HUES48 (cell line): Measurements from ENCODE around the gene HTR3A.
A peak's percentile ranks its signal among the peaks of the same experiment; 100 is the strongest.

Source experiments
- H3K27ac ChIP-seq: one replicate; pipeline ENCODE4 v1.7.0; 2013; ENCODE audit warnings: low read depth, low read length, inconsistent platforms
- H3K27me3 ChIP-seq: 2 replicates; pipeline ENCODE4 v1.6.1; 2013; ENCODE audit warnings: mild to moderate bottlenecking, low read length; ENCODE audit not compliant: control insufficient read depth, insufficient read depth
- H3K36me3 ChIP-seq: 2 replicates; pipeline ENCODE4 v1.6.1; 2013; ENCODE audit warnings: low read length; ENCODE audit not compliant: control insufficient read depth, insufficient read depth
- H3K4me1 ChIP-seq: 2 replicates; pipeline ENCODE4 v1.6.1; 2013; ENCODE audit warnings: mild to moderate bottlenecking, low read length; ENCODE audit not compliant: control insufficient read depth, insufficient read depth
- H3K4me3 ChIP-seq: 2 replicates; pipeline ENCODE4 v1.5.1; 2013; ENCODE audit warnings: mild to moderate bottlenecking, low read depth, low read length
- H3K9ac ChIP-seq: 2 replicates; pipeline ENCODE4 v1.6.1; 2013; ENCODE audit warnings: mild to moderate bottlenecking, low read depth, low read length, moderate library complexity
- H3K9me3 ChIP-seq: 2 replicates; pipeline ENCODE4 v1.6.1; 2013; ENCODE audit warnings: low read length; ENCODE audit not compliant: control insufficient read depth, insufficient read depth

The HTR3A gene

GRCh38 chr11:114036147-114036811 is 61.4 kb downstream of the HTR3A start:
- no peaks in the 10 kb centered on the region for H3K36me3 ChIP-seq
- peaks cover 6% of the 10 kb centered on the region for H3K27me3 ChIP-seq
- no peaks in the 10 kb centered on the region for H3K9me3 ChIP-seq
- H3K4me3 ChIP-seq: 0 out of 2 replicates have a peak overlapping the region, but pooled peaks have one; percentile 18
- no peak overlapping the region for H3K27ac ChIP-seq
- H3K4me1 ChIP-seq: no peaks in the 10 kb centered on the region
- no peak overlapping the region for H3K9ac ChIP-seq

DNA sequence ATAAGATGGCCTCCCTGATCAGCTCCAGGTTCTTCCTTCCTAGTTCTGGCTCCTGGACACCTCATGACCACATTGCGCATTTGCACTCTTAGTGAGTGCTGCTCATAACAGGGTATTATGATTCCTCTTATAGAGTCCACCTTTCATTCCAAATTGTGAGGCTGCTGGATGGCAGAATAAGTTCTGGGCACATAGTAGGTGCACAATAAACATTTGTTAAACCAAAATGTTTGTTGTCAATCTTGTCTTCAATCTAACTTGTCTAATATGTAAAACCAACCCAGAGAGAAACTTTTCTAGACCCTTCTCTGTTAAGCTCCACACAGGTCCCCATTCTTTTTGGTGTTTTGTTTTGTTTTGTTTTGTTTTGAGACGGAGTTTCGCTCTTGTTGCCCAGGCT is 62.0 kb downstream of the HTR3A start:
- Histone ChIP-seq H3K27ac (no peak overlapping the region), H3K9ac (no peak overlapping the region), H3K4me1 (no peaks in the 10 kb centered on the region), H3K9me3 (no peaks in the 10 kb centered on the region), H3K27me3 (peaks cover 6% of the 10 kb centered on the region), H3K4me3 (no peak overlapping the region), H3K36me3 (no peaks in the 10 kb centered on the region)

- H3K27ac ChIP-seq: no peak overlapping the region
- H3K4me1 ChIP-seq: no peaks in the 10 kb centered on the region
- H3K27me3 ChIP-seq: peaks cover 6% of the 10 kb centered on the region
- H3K36me3 ChIP-seq: no peaks in the 10 kb centered on the region
- no peaks in the 10 kb centered on the region for H3K9me3 ChIP-seq
- H3K9ac ChIP-seq: no peak overlapping the region
- H3K4me3 ChIP-seq: no peak overlapping the region
These were observed 64.6 kb downstream of the HTR3A start for GRCh38 chr11:114039551-114039950.
